Keratinocyte (primary cell): ENCODE results near the gene GZMM. TPM values are rescaled to one million over a fixed set of nuclear protein-coding genes. Genes with fewer than 3 reads are reported as not detected.

Experiments
- DNase-seq: peaks from one replicate; pipeline ENCODE4 v3.0.0-alpha.2; 2011; ENCODE audit warnings: low read depth, missing footprints, low spot score
- FAIRE-seq: peaks from 2 replicates; lab custom pipeline; 2011; peaks lifted over from hg19 to GRCh38; lab: Jason Lieb, UNC
- H2AFZ ChIP-seq: 2 replicates; pipeline ENCODE4 v1.6.0; 2012; ENCODE audit warnings: low read length, control low read depth, inconsistent platforms; ENCODE audit not compliant: control insufficient read depth
- H3K27ac ChIP-seq: 2 replicates; pipeline ENCODE4 v1.5.1; 2011; ENCODE audit warnings: low read length; ENCODE audit not compliant: control insufficient read depth, insufficient read depth
- H3K27me3 ChIP-seq: 3 replicates; pipeline ENCODE4 v1.6.0; 2011; ENCODE audit warnings: low read length; ENCODE audit not compliant: control insufficient read depth, insufficient read depth; ENCODE audit errors: extremely low read depth
- H3K36me3 ChIP-seq, 2 experiments: 2 replicates in 1 of 2; 3 replicates in 1 of 2; pipeline ENCODE4 v1.5.1; 2011; ENCODE audit warnings: low read length in 2 of 2, mild to moderate bottlenecking in 1 of 2; ENCODE audit not compliant: control insufficient read depth in 2 of 2, insufficient read depth in 2 of 2; ENCODE audit errors: extremely low read depth in 1 of 2
- H3K4me1 ChIP-seq: 3 replicates; pipeline ENCODE4 v1.5.1; 2011; ENCODE audit warnings: low read length; ENCODE audit not compliant: control insufficient read depth, insufficient read depth; ENCODE audit errors: extremely low read depth
- H3K4me2 ChIP-seq: 3 replicates; pipeline ENCODE4 v1.6.0; 2011; ENCODE audit warnings: low read depth, low read length; ENCODE audit not compliant: control insufficient read depth, insufficient read depth; ENCODE audit errors: extremely low read depth
- H3K4me3 ChIP-seq, 3 experiments: fragments of 200-600 bp in 1 of 3; sonication (generic) in 1 of 3; 2 replicates in 2 of 3; 3 replicates in 1 of 3; pipeline ENCODE4 v1.5.1; 2011 to 2016; ENCODE audit warnings: low read length in 3 of 3, mild to moderate bottlenecking in 3 of 3, control low read depth in 2 of 3, inconsistent platforms in 1 of 3, low read depth in 1 of 3, mixed read lengths in 1 of 3, mixed run types in 1 of 3, moderate library complexity in 1 of 3; ENCODE audit not compliant: control insufficient read depth in 2 of 3, insufficient read depth in 2 of 3; ENCODE audit errors: extremely low read depth in 1 of 3
- H3K79me2 ChIP-seq: 2 replicates; pipeline ENCODE4 v1.6.0; 2012; ENCODE audit warnings: low read length; ENCODE audit not compliant: control insufficient read depth, insufficient read depth
- H3K9ac ChIP-seq: 3 replicates; pipeline ENCODE4 v1.6.0; 2011; ENCODE audit warnings: low read length; ENCODE audit not compliant: control insufficient read depth, insufficient read depth; ENCODE audit errors: extremely low read depth
- H3K9me1 ChIP-seq: 3 replicates; pipeline ENCODE4 v1.6.0; 2011; ENCODE audit warnings: low read length; ENCODE audit not compliant: control insufficient read depth, insufficient read depth; ENCODE audit errors: extremely low read depth
- H3K9me3 ChIP-seq: 2 replicates; pipeline ENCODE4 v1.5.1; 2012; ENCODE audit warnings: low read depth, low read length; ENCODE audit not compliant: control insufficient read depth
- H4K20me1 ChIP-seq: 3 replicates; pipeline ENCODE4 v1.6.0; 2011; ENCODE audit warnings: low read length; ENCODE audit not compliant: control insufficient read depth, insufficient read depth; ENCODE audit errors: extremely low read depth
- EZH2 ChIP-seq: IDR thresholded peaks from one replicate; pipeline ENCODE4 v1.6.1; 2012; ENCODE audit warnings: inconsistent platforms, mild to moderate bottlenecking, low read length, moderate library complexity
- dilution Hi-C: fragments of 300-500 bp; cut with MboI; formaldehyde crosslinking; loops from one replicate; pipeline ENCODE4 v1.7.0; 2020; ENCODE audit warnings: low sequenced_read_pairs; ENCODE audit not compliant: extremely low pct_ligation_motif_present
- polyA plus RNA-seq, 5 experiments: library from polyadenylated mRNA; depleted of rRNA in 3 of 5; stranded (reverse) in 3 of 5; stranded (forward) in 1 of 5; unstranded in 1 of 5; fragments of >200 nt; gene quantifications; 1 replicate in 1 of 5; 2 replicates in 3 of 5; 3 replicates in 1 of 5; pipeline versions ENCODE4 v1.2.1 to v1.2.3, GENCODE V29; 2011 to 2012; ENCODE audit warnings: missing spikeins in 2 of 5, low read depth in 1 of 5, low replicate concordance in 1 of 5
- TF ChIP-seq, protein P1 (sequence below), 3 experiments: IDR thresholded peaks in 1 of 3; conservative IDR thresholded peaks in 1 of 3; optimal IDR thresholded peaks in 1 of 3; 2 replicates in 2 of 3; 3 replicates in 1 of 3; pipeline versions ENCODE3 to v1.5.1; 2011; ENCODE audit warnings: low read length in 3 of 3, mild to moderate bottlenecking in 3 of 3, moderate library complexity in 2 of 3, control low read depth in 1 of 3, inconsistent platforms in 1 of 3; ENCODE audit not compliant: insufficient read depth in 2 of 3; ENCODE audit errors: extremely low read depth in 1 of 3

GZMM gene
- polyA plus RNA-seq, 1 donor (not counting 4 experiments of a cell fraction or from before 2014, with no cell fraction given), result not detected

GRCh38 chr19:554817-555216 lies 11.0 kb downstream of the GZMM start:
- DNase-seq (no peak), FAIRE-seq (no peak)
- no peaks in the 10 kb centered on the region for H3K4me1 ChIP-seq
- peaks cover 3% of the 10 kb centered on the region for H3K27me3 ChIP-seq
- H3K36me3 ChIP-seq, result no peaks in the 10 kb centered on the region
- TF ChIP-seq EZH2, result no peak
- TF ChIP-seq, protein P1, sequence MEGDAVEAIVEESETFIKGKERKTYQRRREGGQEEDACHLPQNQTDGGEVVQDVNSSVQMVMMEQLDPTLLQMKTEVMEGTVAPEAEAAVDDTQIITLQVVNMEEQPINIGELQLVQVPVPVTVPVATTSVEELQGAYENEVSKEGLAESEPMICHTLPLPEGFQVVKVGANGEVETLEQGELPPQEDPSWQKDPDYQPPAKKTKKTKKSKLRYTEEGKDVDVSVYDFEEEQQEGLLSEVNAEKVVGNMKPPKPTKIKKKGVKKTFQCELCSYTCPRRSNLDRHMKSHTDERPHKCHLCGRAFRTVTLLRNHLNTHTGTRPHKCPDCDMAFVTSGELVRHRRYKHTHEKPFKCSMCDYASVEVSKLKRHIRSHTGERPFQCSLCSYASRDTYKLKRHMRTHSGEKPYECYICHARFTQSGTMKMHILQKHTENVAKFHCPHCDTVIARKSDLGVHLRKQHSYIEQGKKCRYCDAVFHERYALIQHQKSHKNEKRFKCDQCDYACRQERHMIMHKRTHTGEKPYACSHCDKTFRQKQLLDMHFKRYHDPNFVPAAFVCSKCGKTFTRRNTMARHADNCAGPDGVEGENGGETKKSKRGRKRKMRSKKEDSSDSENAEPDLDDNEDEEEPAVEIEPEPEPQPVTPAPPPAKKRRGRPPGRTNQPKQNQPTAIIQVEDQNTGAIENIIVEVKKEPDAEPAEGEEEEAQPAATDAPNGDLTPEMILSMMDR (optimal IDR thresholded peaks at IDR 0.05 in 1 of 3, IDR thresholded peaks at IDR 0.05 in 1 of 3, conservative IDR thresholded peaks at IDR 0.05 in 1 of 3; ENCODE audit: extremely low read depth in 1 of 3, insufficient read depth in 2 of 3, low read length in 3 of 3), result no peak
- dilution Hi-C loops, result no loop called here
- no peak overlapping the region for H3K27ac ChIP-seq
- no peaks in the 10 kb centered on the region for H4K20me1 ChIP-seq
- no peak overlapping the region for H3K4me3 ChIP-seq
- H3K79me2 ChIP-seq, result no peaks in the 10 kb centered on the region
- H3K9me1 ChIP-seq, result no peaks in the 10 kb centered on the region
- H3K4me2 ChIP-seq, result no peak overlapping the region
- no peak overlapping the region for H2AFZ ChIP-seq
- no peak overlapping the region for H3K9ac ChIP-seq
- H3K9me3 ChIP-seq, result no peaks in the 10 kb centered on the region

DNA sequence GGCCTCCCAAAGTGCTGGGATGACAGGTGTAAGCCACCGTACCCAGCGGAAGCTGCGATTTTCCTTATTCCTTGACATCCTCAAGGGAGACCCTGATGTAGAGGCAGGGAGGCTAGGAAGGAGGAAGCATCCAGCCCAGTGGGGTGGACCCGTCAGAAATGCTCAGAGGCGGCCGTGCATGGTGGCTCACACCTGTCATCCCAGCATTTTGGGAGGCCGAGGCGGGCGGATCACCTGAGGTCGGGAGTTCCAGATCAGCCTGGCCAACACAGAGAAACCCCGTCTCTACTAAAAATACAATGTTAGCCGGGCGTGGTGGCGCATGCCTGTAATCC lies 11.6 kb downstream of the GZMM start:
- Histone ChIP-seq H3K9ac (no peak overlapping the region), H3K9me3 (no peaks in the 10 kb centered on the region), H3K4me2 (no peak overlapping the region), H3K79me2 (no peaks in the 10 kb centered on the region), H4K20me1 (no peaks in the 10 kb centered on the region), H3K9me1 (no peaks in the 10 kb centered on the region), H3K4me1 (no peaks in the 10 kb centered on the region), H3K27me3 (peaks cover 3% of the 10 kb centered on the region), H2AFZ (no peak overlapping the region), H3K4me3 (no peak overlapping the region), H3K27ac (no peak overlapping the region), H3K36me3 (no peaks in the 10 kb centered on the region)
- FAIRE-seq (no peak), DNase-seq (no peak)
- dilution Hi-C loops, result no loop called here
- TF ChIP-seq, protein P1 (optimal IDR thresholded peaks at IDR 0.05 in 1 of 3, IDR thresholded peaks at IDR 0.05 in 1 of 3, conservative IDR thresholded peaks at IDR 0.05 in 1 of 3; ENCODE audit: extremely low read depth in 1 of 3, insufficient read depth in 2 of 3, low read length in 3 of 3), result no peak
- TF ChIP-seq EZH2, result no peak
